Smooth muscle cell (in vitro differentiated cells): ENCODE results near the gene SEC61B. TPM values are rescaled to one million over a fixed set of nuclear protein-coding genes. Genes with fewer than 3 reads are reported as not detected.

Experiments
- DNase-seq: peaks from one replicate; lab custom pipeline; 2025; ENCODE audit not compliant: unreplicated experiment; lab: John Stamatoyannopoulos, UW
- H2AFZ ChIP-seq: fragments of 200-600 bp; sonication (generic); 2 replicates; pipeline ENCODE4 v1.6.0; 2016; ENCODE audit warnings: antibody characterized with exemption, low read depth, mild to moderate bottlenecking
- H3F3A ChIP-seq: fragments of 200-600 bp; sonication (generic); 2 replicates; pipeline ENCODE4 v1.6.0; 2017; ENCODE audit warnings: antibody characterized with exemption, low read depth
- H3K27ac ChIP-seq: fragments of 200-600 bp; sonication (generic); 2 replicates; pipeline ENCODE4 v1.5.1; 2016; ENCODE audit warnings: low read depth, mild to moderate bottlenecking
- H3K27me3 ChIP-seq: fragments of 200-600 bp; sonication (generic); 2 replicates; pipeline ENCODE4 v1.6.1; 2016; ENCODE audit warnings: low read depth, mild to moderate bottlenecking
- H3K36me3 ChIP-seq: fragments of 200-600 bp; sonication (generic); 2 replicates; pipeline ENCODE4 v1.5.1; 2016; ENCODE audit warnings: low read depth
- H3K4me1 ChIP-seq: fragments of 200-600 bp; sonication (generic); 2 replicates; pipeline ENCODE4 v1.5.1; 2016; ENCODE audit warnings: low read depth
- H3K4me2 ChIP-seq: fragments of 200-600 bp; sonication (generic); 2 replicates; pipeline ENCODE4 v1.6.0; 2016; ENCODE audit warnings: mild to moderate bottlenecking
- H3K4me3 ChIP-seq: fragments of 200-600 bp; sonication (generic); 2 replicates; pipeline ENCODE4 v1.5.1; 2016; ENCODE audit warnings: mild to moderate bottlenecking
- H3K79me2 ChIP-seq: fragments of 200-600 bp; sonication (generic); 2 replicates; pipeline ENCODE4 v1.6.0; 2016; ENCODE audit warnings: low read depth, mild to moderate bottlenecking
- H3K9ac ChIP-seq: fragments of 200-600 bp; sonication (generic); 2 replicates; pipeline ENCODE4 v1.6.0; 2016; ENCODE audit warnings: low read depth
- H3K9me3 ChIP-seq: fragments of 200-600 bp; sonication (generic); replicated peaks from 2 replicates; pipeline ENCODE4 v1.5.1; 2016; ENCODE audit warnings: low read depth
- H4K20me1 ChIP-seq: fragments of 200-600 bp; sonication (generic); 2 replicates; pipeline ENCODE4 v1.6.0; 2016; ENCODE audit warnings: low read depth
- CTCF ChIP-seq: fragments of 200-600 bp; sonication (generic); IDR thresholded peaks from 2 replicates; pipeline ENCODE4 v1.5.1; 2017; ENCODE audit warnings: borderline replicate concordance, mild to moderate bottlenecking, antibody characterized with exemption; ENCODE audit not compliant: insufficient read depth, poor library complexity, severe bottlenecking
- WGBS: methylation state at CpG from one replicate; pipeline ENCODE4 v1.1.7; 2016; ENCODE audit warnings: low lambda C conversion rate; 5-methylcytosine and 5-hydroxymethylcytosine counted together
- polyA plus RNA-seq: library from polyadenylated mRNA; unstranded; fragments of >200 nt; fragmentation: Nextera tagmentation; extraction: Ambion mirVana; gene quantifications from 2 replicates; pipeline ENCODE4 v1.2.1, GENCODE V29; 2016
- total RNA-seq: library from RNA; depleted of rRNA; stranded (reverse); fragments of >200 nt; gene quantifications from 2 replicates; pipeline ENCODE4 v1.2.3, GENCODE V29; 2014

Gene SEC61B
- total and polyA plus RNA-seq, 2 experiments from 2014 or later, result 385 to 549 TPM

GRCh38 chr9:99230206-99230605 lies 8.1 kb downstream of the SEC61B start:
- Histone ChIP-seq H3K79me2 (peaks cover 23% of the 10 kb centered on the region), H3K27me3 (no peaks in the 10 kb centered on the region), H2AFZ (no peak overlapping the region), H3K9ac (no peak overlapping the region), H3K9me3 (no peaks in the 10 kb centered on the region), H3K36me3 (peaks cover 39% of the 10 kb centered on the region), H3K27ac (no peak overlapping the region), H4K20me1 (peaks cover 77% of the 10 kb centered on the region), H3F3A (no peaks in the 10 kb centered on the region), H3K4me1 (no peaks in the 10 kb centered on the region), H3K4me2 (no peak overlapping the region), H3K4me3 (no peak overlapping the region)
- DNase-seq, result no peak
- 91% methylated on average over 3 of the region's 3 CpGs for WGBS
- no peak for TF ChIP-seq CTCF

- Histone ChIP-seq H4K20me1 (peaks cover 62% of the 10 kb centered on the region), H3F3A (no peaks in the 10 kb centered on the region), H3K79me2 (peaks cover 9% of the 10 kb centered on the region), H3K4me3 (no peak overlapping the region), H3K36me3 (peaks cover 39% of the 10 kb centered on the region), H3K27me3 (no peaks in the 10 kb centered on the region), H3K9ac (no peak overlapping the region), H3K27ac (no peak overlapping the region), H3K4me1 (no peaks in the 10 kb centered on the region), H3K4me2 (no peak overlapping the region), H2AFZ (no peak overlapping the region), H3K9me3 (no peaks in the 10 kb centered on the region)
- no peak for DNase-seq
- WGBS, result 88% methylated on average over 2 of the region's 2 CpGs
- peak; percentile 44 for TF ChIP-seq CTCF
Measured at GRCh38 chr9:99231711-99232110, 9.6 kb downstream of the SEC61B start.

- Histone ChIP-seq H4K20me1 (peaks cover 34% of the 10 kb centered on the region), H3K9me3 (no peaks in the 10 kb centered on the region), H3K36me3 (peaks cover 23% of the 10 kb centered on the region), H3K27me3 (no peaks in the 10 kb centered on the region), H3K4me3 (no peak overlapping the region), H3K4me1 (peaks cover 5% of the 10 kb centered on the region), H2AFZ (no peak overlapping the region), H3K4me2 (no peak overlapping the region), H3K27ac (no peak overlapping the region), H3K79me2 (peaks cover 9% of the 10 kb centered on the region), H3K9ac (no peak overlapping the region), H3F3A (no peaks in the 10 kb centered on the region)
- no peak for TF ChIP-seq CTCF
- 93% methylated on average over 2 of the region's 2 CpGs for WGBS
- no peak for DNase-seq
Measured at GRCh38 chr9:99234618-99235017, 12.5 kb downstream of the SEC61B start.

GRCh38 chr9:99235069-99235468 lies 13.0 kb downstream of the SEC61B start:
- H3K27ac ChIP-seq, result no peak overlapping the region
- H3K9ac ChIP-seq, result no peak overlapping the region
- H3K4me1 ChIP-seq, result peaks cover 10% of the 10 kb centered on the region
- H3K9me3 ChIP-seq, result no peaks in the 10 kb centered on the region
- H2AFZ ChIP-seq, result no peak overlapping the region
- peaks cover 29% of the 10 kb centered on the region for H4K20me1 ChIP-seq
- H3K4me2 ChIP-seq, result no peak overlapping the region
- H3K4me3 ChIP-seq, result no peak overlapping the region
- no peaks in the 10 kb centered on the region for H3F3A ChIP-seq
- H3K36me3 ChIP-seq, result peaks cover 23% of the 10 kb centered on the region
- no peak for TF ChIP-seq CTCF
- DNase-seq, result no peak
- peaks cover 4% of the 10 kb centered on the region for H3K79me2 ChIP-seq
- H3K27me3 ChIP-seq, result no peaks in the 10 kb centered on the region
